A549 (cell line): ENCODE data around the gene AGAP3. TPM values are rescaled to one million over a fixed set of nuclear protein-coding genes. Genes with fewer than 3 reads are reported as not detected.

ENCODE experiments used
- ATAC-seq, 2 experiments: fragments of 200-7000 bp in 1 of 2; fragments of >200 bp in 1 of 2; cut with Nextera tagmentation in 1 of 2; cut with Tn5 transposase in 1 of 2; 3 replicates each; pipeline versions ENCODE4 v1.8.0 to v1.9.1; 2018 to 2020; ENCODE audit warnings: mild to moderate bottlenecking in 1 of 2, moderate library complexity in 1 of 2
- CTCF ChIA-PET: fragments of 300-600 bp; sonication (Branson Sonifier 250); formaldehyde crosslinking; extraction: SDS; loops from one replicate; lab custom pipeline; 2021; ENCODE audit warnings: antibody characterized with exemption, inconsistent platforms; lab: Yijun Ruan, JAX
- POLR2A ChIA-PET: fragments of 350-600 bp; formaldehyde crosslinking; extraction: SDS; loops from one replicate; lab custom pipeline; 2021; ENCODE audit warnings: antibody characterized with exemption, inconsistent platforms; lab: Yijun Ruan, JAX
- DNase-seq, 2 experiments: peaks; one replicate each; pipeline versions ENCODE4 v3.0.0 to v3.0.0-alpha.2; 2011 to 2016; ENCODE audit warnings: low read depth in 1 of 2, low spot score in 1 of 2
- FAIRE-seq: peaks from 2 replicates; lab custom pipeline; 2011; peaks lifted over from hg19 to GRCh38; lab: Jason Lieb, UNC
- H3K27ac ChIP-seq, 2 experiments: fragments of >200 bp; sonication (Bioruptor Twin); formaldehyde crosslinking; 3 replicates each; pipeline ENCODE4 v1.5.1; 2016 to 2017
- H3K4me1 ChIP-seq: fragments of >200 bp; sonication (Bioruptor Twin); formaldehyde crosslinking; 3 replicates; pipeline ENCODE4 v1.6.1; 2016
- H3K4me2 ChIP-seq: fragments of >200 bp; sonication (Bioruptor Twin); formaldehyde crosslinking; 3 replicates; pipeline ENCODE4 v1.6.1; 2016
- H3K4me3 ChIP-seq: fragments of >200 bp; sonication (Bioruptor Twin); formaldehyde crosslinking; 3 replicates; pipeline ENCODE4 v1.5.1; 2016
- H3K9me3 ChIP-seq: fragments of >200 bp; sonication (Bioruptor Twin); formaldehyde crosslinking; 3 replicates; pipeline ENCODE4 v1.6.1; 2016
- BCL3 ChIP-seq: fragments of >200 bp; sonication (Bioruptor Twin); formaldehyde crosslinking; IDR thresholded peaks from 3 replicates; pipeline ENCODE4 v1.6.1; 2016
- CBX8 ChIP-seq: fragments of 200-600 bp; sonication (generic); IDR thresholded peaks from 2 replicates; pipeline ENCODE4 v1.6.1; 2016
- ELK1 ChIP-seq: fragments of 150-350 bp; IDR thresholded peaks from 2 replicates; pipeline ENCODE4 v1.6.1; 2014; ENCODE audit warnings: low read depth, mild to moderate bottlenecking, low read length
- FOSB ChIP-seq: fragments of 250-450 bp; sonication (Bioruptor Pico); IDR thresholded peaks from 2 replicates; pipeline ENCODE4 v1.5.0; 2020; ENCODE audit warnings: mild to moderate bottlenecking, moderate library complexity
- FOXS1 ChIP-seq: fragments of 250-450 bp; sonication (Bioruptor Pico); IDR thresholded peaks from 2 replicates; pipeline ENCODE4 v1.5.0; 2020; ENCODE audit warnings: mild to moderate bottlenecking, moderate library complexity
- GATA3 ChIP-seq: IDR thresholded peaks from 2 replicates; pipeline ENCODE4 v1.6.1; 2012; ENCODE audit warnings: borderline replicate concordance
- HEYL ChIP-seq: fragments of 250-450 bp; sonication (Bioruptor Pico); IDR thresholded peaks from 2 replicates; pipeline ENCODE4 v1.8.0; 2021; ENCODE audit warnings: mild to moderate bottlenecking, moderate library complexity
- HMGXB4 ChIP-seq: fragments of 250-450 bp; sonication (Bioruptor Pico); IDR thresholded peaks from 2 replicates; pipeline ENCODE4 v1.5.0; 2021; ENCODE audit warnings: mild to moderate bottlenecking, moderate library complexity, borderline replicate concordance
- NFE2L2 ChIP-seq: fragments of 150-350 bp; conservative IDR thresholded peaks from 2 replicates; pipeline ENCODE4 v1.6.1; 2014; ENCODE audit warnings: low read length
- NPAS2 ChIP-seq: fragments of 250-450 bp; sonication (Bioruptor Pico); IDR thresholded peaks from 2 replicates; pipeline ENCODE4 v1.8.0; 2022; ENCODE audit warnings: mild to moderate bottlenecking, moderate library complexity, borderline replicate concordance
- NR3C1 ChIP-seq: fragments of >200 bp; sonication (Bioruptor Twin); formaldehyde crosslinking; IDR thresholded peaks from 3 replicates; pipeline ENCODE4 v1.6.1; 2017
- RARB ChIP-seq: fragments of 250-450 bp; sonication (Bioruptor Pico); IDR thresholded peaks from 2 replicates; pipeline ENCODE4 v1.8.0; 2021; ENCODE audit warnings: mild to moderate bottlenecking, moderate library complexity
- RCOR1 ChIP-seq: fragments of 150-350 bp; IDR thresholded peaks from 2 replicates; pipeline ENCODE4 v1.6.1; 2014; ENCODE audit warnings: antibody characterized with exemption, low read length, low read depth
- REST ChIP-seq: fragments of 200-600 bp; sonication (generic); IDR thresholded peaks from 2 replicates; pipeline ENCODE4 v1.6.1; 2016; ENCODE audit warnings: antibody characterized with exemption, mild to moderate bottlenecking, moderate library complexity
- RFX5 ChIP-seq: fragments of 450-650 bp; IDR thresholded peaks from 2 replicates; pipeline ENCODE4 v1.7.1; 2014; ENCODE audit warnings: antibody characterized with exemption, mild to moderate bottlenecking, moderate library complexity
- SMC3 ChIP-seq: fragments of >200 bp; sonication (Bioruptor Twin); formaldehyde crosslinking; IDR thresholded peaks from 3 replicates; pipeline ENCODE4 v1.6.1; 2018; ENCODE audit warnings: inconsistent platforms
- WGBS: methylation state at CpG from one replicate; pipeline ENCODE4 v1.1.6; 2017; ENCODE audit errors: missing lambda C conversion rate; 5-methylcytosine and 5-hydroxymethylcytosine counted together
- polyA plus RNA-seq, 4 experiments: library from polyadenylated mRNA; depleted of rRNA in 3 of 4; stranded (reverse); fragments of >200 nt; fragmentation: RNase III in 1 of 4; extraction: RNeasy Plus Mini Kit Qiagen cat#74134 plus additional on column Dnase treatment in 1 of 4; gene quantifications; 2 replicates in 3 of 4; 3 replicates in 1 of 4; pipeline ENCODE4 v1.2.3, GENCODE V29; 2011 to 2017

The AGAP3 gene
- polyA plus RNA-seq, 2 of the 4 experiments (the other 2 are of a cell fraction): 33.8 to 45.9 TPM

GRCh38 chr7:151122276-151122675, 36.0 kb downstream of the AGAP3 start:
- Histone ChIP-seq H3K4me2 (no peak overlapping the region), H3K27ac (no peak overlapping the region), H3K9me3 (no peaks in the 10 kb centered on the region), H3K4me1 (no peaks in the 10 kb centered on the region), H3K4me3 (no peak overlapping the region)
- FAIRE-seq (no peak), ATAC-seq (no peak), DNase-seq (no peak)
- WGBS: 90% methylated on average over 24 of the region's 24 CpGs
- TF ChIP-seq RFX5 (no peak), RARB (no peak), HEYL (no peak), HMGXB4 (CRISPR knock-in tag) (no peak), RCOR1 (no peak), FOXS1 (no peak), CBX8 (no peak), NR3C1 (no peak), FOSB (CRISPR knock-in tag) (no peak), REST (no peak), NFE2L2 (no peak), NPAS2 (CRISPR knock-in tag) (no peak), GATA3 (no peak), SMC3 (no peak)
- ChIA-PET POLR2A (no interaction called here), CTCF (interaction anchor here (0.7 to 3.4 kb wide), 4 partner anchors 11 to 57 kb away, joined by 3 to 50 read pairs (median 22); no protein-coding TSS in a partner anchor)

- no peak for TF ChIP-seq ELK1
- DNase-seq (no peak), FAIRE-seq (no peak), ATAC-seq (no peak)
- H3K4me2 ChIP-seq: no peak overlapping the region
- ChIA-PET POLR2A (no interaction called here), CTCF (interaction anchor here (0.7 to 3.4 kb wide), 10 partner anchors 12 to 179 kb away, joined by 3 to 50 read pairs (median 8); no protein-coding TSS in a partner anchor)
- no peaks in the 10 kb centered on the region for H3K4me1 ChIP-seq
- H3K9me3 ChIP-seq: no peaks in the 10 kb centered on the region
- no peak overlapping the region for H3K4me3 ChIP-seq
- H3K27ac ChIP-seq: no peak overlapping the region
- 96% methylated on average over 16 of the region's 29 CpGs for WGBS
Observed at GRCh38 chr7:151122796-151123157, 36.5 kb downstream of the AGAP3 start.

GRCh38 chr7:151123158-151123821, 37.0 kb downstream of the AGAP3 start:
- ATAC-seq (peak; percentile 6 to 11; a peak in 5 of 6 replicates), FAIRE-seq (no peak), DNase-seq (no peak)
- no peak for TF ChIP-seq BCL3
- H3K4me2 ChIP-seq: no peak overlapping the region
- H3K9me3 ChIP-seq: no peaks in the 10 kb centered on the region
- ChIA-PET CTCF (interaction anchor here (0.6 to 5.0 kb wide), 51 partner anchors 8 to 181 kb away, joined by 3 to 63 read pairs (median 5); partner anchors contain the start of genes ABCB8, CHPF2, GBX1 and TMUB1), POLR2A (interaction anchor here (1.0 kb wide), 1 partner anchor 109 kb away, joined by 3 read pairs; the partner anchor contains the start of gene CHPF2)
- WGBS: 94% methylated on average over 50 of the region's 50 CpGs
- H3K27ac ChIP-seq: no peak overlapping the region
- no peak overlapping the region for H3K4me3 ChIP-seq
- no peaks in the 10 kb centered on the region for H3K4me1 ChIP-seq
